Right kidney (tissue), 1 donor: ENCODE measurements around the gene RORC.
A peak's percentile ranks its signal among the peaks of the same experiment; 100 is the strongest.
"Not testable (repeated sequence)": the region's sequence is repeated elsewhere in the genome, so short reads cannot be mapped to it uniquely, and the experiment has no call there.

Experiments used
- DNase-seq: peaks from one replicate; pipeline ENCODE4 v3.0.0-alpha.2; 2016

RORC gene

DNA sequence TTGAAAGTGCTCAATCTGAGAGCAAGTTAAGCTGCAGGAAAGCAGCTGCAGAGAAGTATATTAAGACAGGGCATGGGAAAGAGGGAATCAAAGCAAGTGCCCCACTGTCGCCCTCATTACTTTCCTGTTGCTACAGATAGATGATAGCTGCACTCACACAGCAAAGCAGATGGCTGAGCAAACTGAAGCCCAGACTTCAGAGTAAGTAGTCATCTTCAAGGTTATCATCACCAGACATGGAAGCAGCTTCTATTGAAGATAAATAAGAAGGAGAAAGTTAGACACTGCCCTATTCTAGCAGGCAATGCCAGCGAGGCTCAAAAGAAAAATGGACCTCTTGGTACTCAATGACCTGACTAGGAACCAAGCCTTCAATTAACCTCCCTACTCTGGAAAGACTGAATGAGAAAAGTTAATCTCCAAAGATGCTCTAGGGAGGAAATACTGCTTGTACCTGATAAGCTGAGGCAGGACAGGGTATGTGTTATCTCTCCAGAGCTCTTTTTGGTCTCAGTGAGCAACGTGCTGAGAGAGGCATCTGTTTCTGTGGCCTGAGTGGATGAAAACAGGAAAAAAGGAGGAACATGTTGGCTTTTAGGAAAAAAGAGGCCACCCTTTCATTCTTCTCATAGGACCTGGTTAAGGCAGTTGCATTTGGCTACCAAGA, 57.2 kb downstream of the RORC start:
- DNase-seq, result no peak

- DNase-seq, result no peak
These were observed 57.9 kb downstream of the RORC start for GRCh38 chr1:151773702-151774101.

DNA sequence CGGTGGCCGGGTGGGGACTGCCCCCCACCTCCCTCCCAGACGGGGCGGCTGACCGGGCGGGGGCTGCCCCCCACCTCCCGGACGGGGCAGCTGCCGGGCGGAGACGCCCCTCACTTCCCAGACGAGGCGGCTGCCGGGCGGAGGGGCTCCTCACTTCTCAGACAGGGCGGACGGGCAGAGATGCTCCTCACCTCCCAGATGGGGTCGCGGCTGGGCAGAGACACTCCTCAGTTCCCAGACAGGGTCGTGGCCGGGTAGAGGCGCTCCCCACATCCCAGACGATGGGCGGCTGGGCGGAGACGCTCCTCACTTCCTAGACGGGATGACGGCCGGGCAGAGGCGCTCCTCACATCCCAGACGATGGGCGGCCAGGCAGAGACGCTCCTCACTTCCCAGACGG, 62.3 kb downstream of the RORC start:
- DNase-seq, result not testable (repeated sequence)

DNA sequence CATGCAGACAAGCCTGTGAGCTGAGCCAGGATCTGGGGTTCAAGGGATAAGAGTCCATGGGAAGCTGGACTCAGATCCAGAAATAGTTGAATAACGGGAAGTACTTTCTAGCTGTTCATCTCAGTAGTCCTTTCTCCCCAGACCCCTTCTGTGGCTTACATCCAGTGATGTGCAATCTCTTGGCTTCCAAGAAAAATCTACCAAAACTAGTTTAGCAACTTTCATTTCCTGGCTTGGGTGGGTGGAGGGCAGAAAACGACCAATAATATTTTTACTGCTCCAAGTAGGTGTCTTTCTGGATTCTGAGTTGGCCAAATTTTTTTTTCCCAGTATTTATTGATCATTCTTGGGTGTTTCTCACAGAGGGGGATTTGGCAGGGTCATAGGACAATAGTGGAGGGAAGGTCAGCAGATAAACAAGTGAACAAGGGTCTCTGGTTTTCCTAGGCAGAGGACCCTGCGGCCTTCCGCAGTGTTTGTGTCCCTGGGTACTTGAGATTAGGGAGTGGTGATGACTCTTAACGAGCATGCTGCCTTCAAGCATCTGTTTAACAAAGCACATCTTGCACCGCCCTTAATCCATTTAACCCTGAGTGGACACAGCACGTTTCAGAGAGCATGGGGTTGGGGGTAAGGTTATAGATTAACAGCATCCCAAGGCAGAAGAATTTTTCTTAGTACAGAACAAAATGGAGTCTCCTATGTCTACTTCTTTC, 63.1 kb downstream of the RORC start:
- not testable (repeated sequence) for DNase-seq

- DNase-seq, result no peak
These were observed 67.6 kb downstream of the RORC start for GRCh38 chr1:151763990-151764389.

DNA sequence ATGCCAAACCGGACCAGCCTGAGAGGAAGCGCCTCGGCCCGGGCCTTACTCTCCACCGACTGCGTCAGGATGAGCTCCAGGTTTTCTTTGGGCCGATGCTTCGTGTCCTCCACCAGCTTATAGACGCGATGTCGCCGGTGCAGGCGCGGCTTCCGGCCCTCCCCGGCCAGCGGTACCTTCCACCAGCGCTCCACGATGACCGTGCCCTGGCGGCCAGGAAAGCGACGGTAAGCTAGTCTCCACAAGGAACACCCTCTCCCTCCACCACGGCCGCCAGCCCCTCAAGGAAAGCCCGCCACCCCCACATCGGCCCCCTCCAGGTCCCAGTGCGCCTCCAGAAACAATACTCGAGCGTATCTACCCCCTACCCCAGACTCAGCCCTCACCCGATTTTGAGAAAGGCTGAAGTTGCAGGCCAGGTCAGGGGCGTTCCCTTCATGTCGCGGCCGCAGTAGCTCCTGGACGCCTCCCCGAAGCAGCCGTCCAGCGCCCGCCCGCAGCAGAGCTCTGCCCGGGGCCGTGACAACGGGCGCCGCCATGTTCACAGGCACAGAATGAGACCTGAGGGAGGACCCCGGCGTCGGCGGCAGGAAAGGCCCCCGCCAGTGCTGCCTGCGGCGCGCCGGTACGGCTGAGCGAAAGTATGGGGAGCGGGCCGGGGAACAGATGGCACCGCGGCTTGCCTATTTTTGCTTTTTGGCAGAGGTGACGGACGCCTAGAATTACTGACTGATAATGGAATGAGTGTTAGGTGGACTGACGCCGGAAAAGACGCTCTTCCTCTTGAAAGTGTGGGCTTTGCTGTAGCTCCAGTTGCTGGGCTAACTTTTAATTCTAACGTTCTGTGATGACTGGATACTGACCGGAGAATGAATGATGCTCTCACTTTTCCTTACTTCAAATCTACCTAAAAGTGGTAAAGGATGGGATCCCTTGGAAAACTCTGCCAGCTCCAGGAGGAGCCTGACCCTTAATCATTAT, 68.4 kb downstream of the RORC start, which contains the start of gene MRPL9:
MRPL9 (minus strand) TSS at position 556 of the 981 bp plus-strand sequence; CDS start at position 539, 17 bp downstream.
- peak; percentile 90 for DNase-seq

GRCh38 chr1:151760597-151761385, 70.8 kb downstream of the RORC start:
- no peak for DNase-seq

- no peak for DNase-seq
These were observed 72.4 kb downstream of the RORC start for GRCh38 chr1:151759241-151759640.

GRCh38 chr1:151756291-151756690, 75.3 kb downstream of the RORC start:
- no peak for DNase-seq
